ENCODE data around the gene PKP1.

The PKP1 gene

GRCh38 chr1:201356701-201357100 lies 73.4 kb downstream of the PKP1 start:
- no peak for TF ChIP-seq CTCF (IDR thresholded peaks at IDR 0.05; ENCODE audit: insufficient read depth, low read depth, low read length, missing control alignments)
- H3K4me3 ChIP-seq (ENCODE audit: low read length), result no peak overlapping the region

GRCh38 chr1:201357211-201357610 lies 73.9 kb downstream of the PKP1 start:
- TF ChIP-seq CTCF (IDR thresholded peaks at IDR 0.05; ENCODE audit: insufficient read depth, low read depth, low read length, missing control alignments), result no peak
- no peak overlapping the region for H3K4me3 ChIP-seq (ENCODE audit: low read length)
- DNase-seq (ENCODE audit: low read depth), result no peak

More at GRCh38 chr1:201356701-201357100, 73.4 kb downstream of the PKP1 start:
- DNase-seq (ENCODE audit: low read depth), result no peak

- TF ChIP-seq CTCF (IDR thresholded peaks at IDR 0.05; ENCODE audit: insufficient read depth, low read depth, low read length, missing control alignments), result no peak
- H3K4me3 ChIP-seq (ENCODE audit: low read length), result no peak overlapping the region
- no peak for DNase-seq (ENCODE audit: low read depth)
Measured at GRCh38 chr1:201357636-201358348, 74.5 kb downstream of the PKP1 start.

- peak; percentile 41 for DNase-seq (ENCODE audit: low read depth)
- no peak overlapping the region for H3K4me3 ChIP-seq (ENCODE audit: low read length)
- TF ChIP-seq CTCF (IDR thresholded peaks at IDR 0.05; ENCODE audit: insufficient read depth, low read depth, low read length, missing control alignments), result no peak
Measured at GRCh38 chr1:201358596-201358995, 75.3 kb downstream of the PKP1 start.

GRCh38 chr1:201359031-201359872 lies 75.9 kb downstream of the PKP1 start:
- TF ChIP-seq CTCF (IDR thresholded peaks at IDR 0.05; ENCODE audit: insufficient read depth, low read depth, low read length, missing control alignments), result no peak
- no peak overlapping the region for H3K4me3 ChIP-seq (ENCODE audit: low read length)
- no peak for DNase-seq (ENCODE audit: low read depth)

GRCh38 chr1:201359873-201360210 lies 76.5 kb downstream of the PKP1 start:
- DNase-seq (ENCODE audit: low read depth), result no peak
- H3K4me3 ChIP-seq (ENCODE audit: low read length), result no peak overlapping the region
- TF ChIP-seq CTCF (IDR thresholded peaks at IDR 0.05; ENCODE audit: insufficient read depth, low read depth, low read length, missing control alignments), result no peak

Measured in epithelial cell of esophagus (primary cell).